ENCODE measurements around the gene SYT3. TPM values are rescaled to one million over a fixed set of nuclear protein-coding genes. Genes with fewer than 3 reads are reported as not detected.
"Not testable (repeated sequence)": the region's sequence is repeated elsewhere in the genome, so short reads cannot be mapped to it uniquely, and the experiment has no call there.

SYT3 gene
- total and polyA plus RNA-seq, 2 experiments from 2014 or later, result 1.9 to 4.3 TPM

DNA sequence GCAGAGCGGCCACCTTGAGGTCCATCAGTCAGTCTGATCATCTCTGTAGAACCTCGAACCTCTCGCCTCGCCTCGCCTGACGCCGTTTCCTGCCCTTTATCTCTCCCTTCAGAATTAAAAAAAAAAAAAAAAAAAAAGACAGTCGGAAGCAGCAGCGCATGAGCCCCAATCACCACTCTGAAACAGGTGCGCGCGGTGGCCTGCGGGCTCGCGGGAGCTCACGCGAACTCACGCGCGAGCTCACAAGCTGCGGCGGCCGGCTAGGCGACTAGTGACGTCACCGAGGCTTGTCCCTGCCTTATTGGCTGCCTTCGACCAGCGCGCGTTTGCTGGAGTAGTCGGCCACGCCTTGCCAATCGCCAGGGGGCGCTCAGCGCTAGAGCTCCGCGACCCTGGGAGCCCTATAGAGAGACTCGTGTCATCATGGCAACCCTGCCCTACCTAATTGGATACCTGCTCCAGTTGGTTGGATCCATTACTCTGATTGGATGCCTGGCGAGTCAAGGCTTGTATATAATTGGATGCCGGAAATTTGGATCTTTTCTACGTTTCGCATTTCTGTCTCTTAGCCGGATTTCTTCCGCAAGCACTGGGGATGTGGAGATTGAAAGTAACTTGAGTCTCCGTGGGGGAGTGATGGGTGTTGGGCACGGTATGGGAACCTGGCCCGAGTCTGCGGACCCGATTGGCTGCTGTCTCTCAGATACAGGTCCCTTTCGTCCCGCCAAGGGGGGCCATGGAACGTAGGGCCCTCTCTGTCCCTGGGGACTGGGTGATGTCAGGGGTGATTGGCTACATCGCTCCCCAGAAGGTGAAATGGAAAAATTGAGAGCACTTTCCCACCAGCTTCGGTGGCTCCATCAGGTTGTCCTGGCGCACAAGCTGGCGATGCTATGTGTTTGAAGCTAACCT lies 31.6 kb downstream of the SYT3 start:
- TF ChIP-seq, protein P1, sequence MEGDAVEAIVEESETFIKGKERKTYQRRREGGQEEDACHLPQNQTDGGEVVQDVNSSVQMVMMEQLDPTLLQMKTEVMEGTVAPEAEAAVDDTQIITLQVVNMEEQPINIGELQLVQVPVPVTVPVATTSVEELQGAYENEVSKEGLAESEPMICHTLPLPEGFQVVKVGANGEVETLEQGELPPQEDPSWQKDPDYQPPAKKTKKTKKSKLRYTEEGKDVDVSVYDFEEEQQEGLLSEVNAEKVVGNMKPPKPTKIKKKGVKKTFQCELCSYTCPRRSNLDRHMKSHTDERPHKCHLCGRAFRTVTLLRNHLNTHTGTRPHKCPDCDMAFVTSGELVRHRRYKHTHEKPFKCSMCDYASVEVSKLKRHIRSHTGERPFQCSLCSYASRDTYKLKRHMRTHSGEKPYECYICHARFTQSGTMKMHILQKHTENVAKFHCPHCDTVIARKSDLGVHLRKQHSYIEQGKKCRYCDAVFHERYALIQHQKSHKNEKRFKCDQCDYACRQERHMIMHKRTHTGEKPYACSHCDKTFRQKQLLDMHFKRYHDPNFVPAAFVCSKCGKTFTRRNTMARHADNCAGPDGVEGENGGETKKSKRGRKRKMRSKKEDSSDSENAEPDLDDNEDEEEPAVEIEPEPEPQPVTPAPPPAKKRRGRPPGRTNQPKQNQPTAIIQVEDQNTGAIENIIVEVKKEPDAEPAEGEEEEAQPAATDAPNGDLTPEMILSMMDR (IDR thresholded peaks at IDR 0.05; ENCODE audit: low read depth, low read length), result peak; percentile 79
- Histone ChIP-seq H3K36me3 (no peaks in the 10 kb centered on the region), H3K27ac (no peak overlapping the region), H3K4me3 (no peak overlapping the region), H3K4me1 (ENCODE audit: low read depth) (no peaks in the 10 kb centered on the region), H3K27me3 (peaks cover 17% of the 10 kb centered on the region), H3K9me3 (ENCODE audit: low read depth) (no peaks in the 10 kb centered on the region)
- DNase-seq (ENCODE audit: low read depth in 1 of 2, low spot score in 1 of 2), result peak; percentile 92 to 99

DNA sequence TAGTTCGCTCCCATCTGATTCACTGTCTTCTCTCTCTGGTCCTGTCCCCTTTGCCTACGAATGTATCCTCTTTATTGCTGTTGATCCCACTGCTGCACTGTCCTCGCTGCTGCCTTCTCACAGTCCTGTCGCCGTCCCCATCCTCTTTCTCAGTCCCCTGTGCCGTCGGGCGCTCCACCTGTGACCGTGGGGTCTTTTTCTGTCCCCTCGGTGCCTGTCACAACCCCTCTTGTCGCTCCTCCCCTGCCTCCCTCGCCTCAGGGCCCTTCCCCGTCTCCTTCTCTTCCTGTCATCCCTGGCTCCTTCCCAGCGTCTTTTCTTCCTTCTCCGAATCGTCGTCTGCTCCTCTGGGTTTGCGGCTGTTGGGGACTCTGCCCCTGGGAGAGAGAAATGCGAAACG lies 32.3 kb downstream of the SYT3 start:
- H3K27ac ChIP-seq, result no peak overlapping the region
- H3K27me3 ChIP-seq, result peaks cover 17% of the 10 kb centered on the region
- no peak for DNase-seq (ENCODE audit: low read depth in 1 of 2, low spot score in 1 of 2)
- H3K4me3 ChIP-seq, result no peak overlapping the region
- H3K4me1 ChIP-seq (ENCODE audit: low read depth), result no peaks in the 10 kb centered on the region
- TF ChIP-seq, protein P1 (IDR thresholded peaks at IDR 0.05; ENCODE audit: low read depth, low read length), result no peak
- no peaks in the 10 kb centered on the region for H3K36me3 ChIP-seq
- no peaks in the 10 kb centered on the region for H3K9me3 ChIP-seq (ENCODE audit: low read depth)

DNA sequence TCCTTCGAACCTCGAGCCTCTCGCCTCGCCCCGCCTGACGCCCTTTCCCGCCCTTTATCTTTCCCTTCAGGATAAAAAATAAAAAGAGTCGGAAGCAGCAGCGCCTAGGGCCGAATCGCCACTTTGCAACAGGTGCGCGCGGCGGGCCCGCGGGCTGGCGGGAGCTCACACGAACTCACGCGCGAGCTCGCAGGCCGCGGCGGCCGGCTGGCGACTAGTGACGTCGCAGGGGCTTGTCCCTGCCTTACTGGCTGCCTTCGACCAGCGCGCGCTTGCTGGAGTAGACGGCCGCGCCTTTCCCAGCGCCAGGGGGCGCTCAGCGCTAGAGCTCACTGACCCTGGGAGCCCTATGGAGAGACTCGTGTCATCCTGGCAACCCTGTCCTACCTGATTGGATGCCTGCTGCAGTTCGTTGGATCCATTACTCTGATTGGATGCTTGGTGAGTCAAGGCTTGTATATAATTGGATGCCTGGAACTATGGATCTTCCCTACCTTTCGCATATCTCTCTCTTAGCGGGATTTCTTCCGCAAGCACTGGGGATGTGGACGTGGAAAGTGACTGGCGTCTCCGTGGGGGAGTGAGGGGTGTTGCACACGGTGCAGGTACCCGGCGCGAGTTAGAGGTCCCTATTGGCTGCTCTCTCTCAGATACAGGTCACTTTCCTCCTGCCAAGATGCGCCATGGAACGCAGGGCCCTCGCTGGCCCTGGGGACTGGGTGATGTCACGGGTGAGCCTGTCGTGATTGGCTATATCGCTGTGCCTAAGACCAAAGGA lies 33.4 kb downstream of the SYT3 start:
- H3K9me3 ChIP-seq (ENCODE audit: low read depth); H3K27ac ChIP-seq; H3K4me1 ChIP-seq (ENCODE audit: low read depth); H3K36me3 ChIP-seq; H3K4me3 ChIP-seq: not testable (repeated sequence)
- H3K27me3 ChIP-seq, result peaks cover 17% of the 10 kb centered on the region
- TF ChIP-seq, protein P1 (IDR thresholded peaks at IDR 0.05; ENCODE audit: low read depth, low read length), result peak; percentile 33
- peak; percentile 24 to 30 for DNase-seq (ENCODE audit: low read depth in 1 of 2, low spot score in 1 of 2)

DNA sequence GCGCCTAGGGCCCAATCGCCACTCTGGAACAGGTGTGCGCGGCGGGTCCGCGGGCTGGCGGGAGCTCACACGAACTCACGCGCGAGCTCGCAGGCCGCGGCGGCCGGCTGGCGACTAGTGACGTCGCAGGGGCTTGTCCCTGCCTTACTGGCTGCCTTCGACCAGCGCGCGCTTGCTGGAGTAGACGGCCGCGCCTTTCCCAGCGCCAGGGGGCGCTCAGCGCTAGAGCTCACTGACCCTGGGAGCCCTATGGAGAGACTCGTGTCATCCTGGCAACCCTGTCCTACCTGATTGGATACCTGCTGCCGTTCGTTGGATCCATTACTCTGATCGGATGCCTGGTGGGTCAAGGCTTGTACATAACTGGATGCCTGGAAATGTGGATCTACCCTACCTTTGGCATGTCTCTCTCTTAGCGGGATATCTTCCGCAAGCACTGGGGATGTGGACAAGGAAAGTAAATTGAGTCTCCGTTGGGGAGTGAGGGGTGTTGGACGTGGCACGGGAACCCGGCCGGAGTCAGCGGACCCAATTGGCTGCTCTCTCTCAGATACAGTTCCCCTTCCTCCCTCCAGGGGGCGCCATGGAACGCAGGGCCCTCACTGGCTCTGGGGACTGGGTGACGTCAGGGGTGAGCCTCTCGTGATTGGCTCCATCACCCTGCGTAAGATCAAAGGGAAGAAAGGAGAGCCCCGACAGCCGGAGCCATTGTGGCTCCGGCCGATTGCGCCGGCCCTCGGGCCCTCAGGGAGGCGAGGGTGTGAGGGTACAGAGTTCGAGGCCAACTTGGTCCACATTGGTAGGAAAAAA lies 35.2 kb downstream of the SYT3 start:
- not testable (repeated sequence) for DNase-seq (ENCODE audit: low read depth in 1 of 2, low spot score in 1 of 2); H3K27ac ChIP-seq; H3K4me3 ChIP-seq; H3K4me1 ChIP-seq (ENCODE audit: low read depth); H3K36me3 ChIP-seq; H3K9me3 ChIP-seq (ENCODE audit: low read depth)
- peaks cover 17% of the 10 kb centered on the region for H3K27me3 ChIP-seq
- TF ChIP-seq, protein P1 (IDR thresholded peaks at IDR 0.05; ENCODE audit: low read depth, low read length), result peak; percentile 3

DNA sequence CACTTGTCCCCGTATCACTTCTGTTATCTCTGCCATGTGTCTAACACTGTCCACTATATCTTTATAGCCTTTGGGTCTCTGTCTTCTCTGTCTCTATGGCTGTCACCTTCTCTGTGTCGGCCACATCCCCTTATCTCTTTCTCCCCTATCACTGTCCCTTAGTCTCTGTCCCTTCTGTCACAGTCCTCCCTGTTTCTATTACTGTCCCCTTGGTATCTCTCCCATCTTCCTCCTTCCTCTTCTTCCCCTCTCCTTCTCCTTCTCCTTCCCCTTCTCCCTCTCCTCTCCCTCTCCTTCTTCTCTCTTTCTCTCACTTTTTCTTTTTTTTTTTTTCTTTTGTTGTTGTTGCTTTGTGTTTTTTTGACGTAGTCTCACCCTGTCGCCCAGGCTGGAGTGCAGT lies 36.7 kb downstream of the SYT3 start:
- Histone ChIP-seq H3K4me3 (no peak overlapping the region), H3K27ac (no peak overlapping the region), H3K4me1 (ENCODE audit: low read depth) (peaks cover 8% of the 10 kb centered on the region), H3K9me3 (ENCODE audit: low read depth) (no peaks in the 10 kb centered on the region), H3K27me3 (peaks cover 15% of the 10 kb centered on the region), H3K36me3 (no peaks in the 10 kb centered on the region)
- TF ChIP-seq, protein P1 (IDR thresholded peaks at IDR 0.05; ENCODE audit: low read depth, low read length), result no peak
- no peak for DNase-seq (ENCODE audit: low read depth in 1 of 2, low spot score in 1 of 2)
